Ovary (tissue), 3 donors: ENCODE data around the gene PRDM16.

Experiments used
- CTCF ChIP-seq, 3 donors: fragments of 450-650 bp in 2 of 3; fragments of 200-600 bp in 1 of 3; IDR thresholded peaks; one replicate each; pipeline versions ENCODE4 v1.5.1 to v1.8.0; 2016 to 2022; ENCODE audit warnings: antibody characterized with exemption in 3 of 3, mild to moderate bottlenecking in 1 of 3
- EP300 ChIP-seq: sonication (generic); formaldehyde crosslinking; IDR thresholded peaks from one replicate; pipeline ENCODE4 v1.6.1; 2017; ENCODE audit warnings: antibody characterized with exemption
- POLR2A ChIP-seq: fragments of 450-650 bp; IDR thresholded peaks from one replicate; pipeline ENCODE4 v1.6.1; 2017; ENCODE audit warnings: antibody characterized with exemption, mild to moderate bottlenecking, moderate library complexity
- donor health status: DM: no; HTN: no; CAD: no.

GRCh38 chr1:3219005-3219790 is 150.2 kb downstream of the PRDM16 start:
- no peak for TF ChIP-seq POLR2A
- no peak for TF ChIP-seq CTCF (IDR thresholded peaks at IDR 0.05)
- no peak for TF ChIP-seq EP300
